Lower leg skin (tissue), 4 donors: ENCODE data around the gene LCN15. TPM values are rescaled to one million over a fixed set of nuclear protein-coding genes. Genes with fewer than 3 reads are reported as not detected.

Experiments
- DNase-seq, 2 donors: peaks; one replicate each; pipeline ENCODE4 v3.0.0-alpha.2; 2019; ENCODE audit warnings: low spot score in 2 of 2
- H3K4me3 ChIP-seq: fragments of 200-600 bp; sonication (generic); 2 replicates; pipeline ENCODE4 v1.5.1; 2017; ENCODE audit warnings: mild to moderate bottlenecking, low read depth; ENCODE audit not compliant: poor library complexity, severe bottlenecking
- POLR2A ChIP-seq, 2 donors: fragments of 450-650 bp; IDR thresholded peaks; one replicate each; pipeline ENCODE4 v1.6.1; 2016 to 2017; ENCODE audit warnings: antibody characterized with exemption in 2 of 2, mild to moderate bottlenecking in 1 of 2, moderate library complexity in 1 of 2
- WGBS, 2 donors: methylation state at CpG; one replicate each; pipeline ENCODE4 v1.1.5; 2018; 5-methylcytosine and 5-hydroxymethylcytosine counted together
- intact Hi-C: fragments of 100-400 bp; cut with DNase I; formaldehyde crosslinking; loops from one replicate; pipeline ENCODE4 v1.15.0; 2023; ENCODE audit warnings: low total_unique reads
- total RNA-seq, 4 donors: library from RNA; depleted of rRNA; stranded (reverse); fragments of >200 nt; gene quantifications; one replicate each; pipeline ENCODE4 v1.1.0, GENCODE V29; 2016
- TF ChIP-seq, protein P1 (sequence below), 3 donors: fragments of 450-650 bp; IDR thresholded peaks; one replicate each; pipeline ENCODE4 v1.5.1; 2016; ENCODE audit warnings: antibody characterized with exemption in 3 of 3, mild to moderate bottlenecking in 3 of 3, moderate library complexity in 2 of 3

The LCN15 gene
- total RNA-seq, 4 donors from 2014 or later, result not detected

DNA sequence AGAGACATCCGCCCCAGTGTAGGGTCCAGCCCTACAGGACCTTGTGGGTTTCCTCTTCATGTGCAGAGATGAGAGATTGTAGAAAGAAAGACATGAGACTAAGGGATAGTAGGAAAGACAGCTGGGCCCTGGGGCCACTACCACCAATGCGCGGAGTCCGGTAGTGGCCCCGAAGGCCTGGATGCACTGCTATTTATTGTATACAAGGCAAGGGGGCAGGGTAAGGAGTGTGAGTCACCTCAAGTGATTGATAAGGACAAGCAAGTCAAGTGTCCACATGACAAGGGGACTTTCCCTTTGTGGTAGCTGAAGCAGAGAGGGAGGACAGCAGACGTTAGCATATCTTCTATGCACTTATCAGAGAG is 20.7 kb upstream of the LCN15 start:
- H3K4me3 ChIP-seq, result no peak overlapping the region
- intact Hi-C loops, result loop anchor here (5.0 kb wide), 1 partner anchor 247 kb away; the partner anchor contains the start of gene FUT7
- no peak for DNase-seq
- WGBS, 2 donors, result 87 to 88% methylated on average over 6 of the region's 6 CpGs
- TF ChIP-seq, protein P1, sequence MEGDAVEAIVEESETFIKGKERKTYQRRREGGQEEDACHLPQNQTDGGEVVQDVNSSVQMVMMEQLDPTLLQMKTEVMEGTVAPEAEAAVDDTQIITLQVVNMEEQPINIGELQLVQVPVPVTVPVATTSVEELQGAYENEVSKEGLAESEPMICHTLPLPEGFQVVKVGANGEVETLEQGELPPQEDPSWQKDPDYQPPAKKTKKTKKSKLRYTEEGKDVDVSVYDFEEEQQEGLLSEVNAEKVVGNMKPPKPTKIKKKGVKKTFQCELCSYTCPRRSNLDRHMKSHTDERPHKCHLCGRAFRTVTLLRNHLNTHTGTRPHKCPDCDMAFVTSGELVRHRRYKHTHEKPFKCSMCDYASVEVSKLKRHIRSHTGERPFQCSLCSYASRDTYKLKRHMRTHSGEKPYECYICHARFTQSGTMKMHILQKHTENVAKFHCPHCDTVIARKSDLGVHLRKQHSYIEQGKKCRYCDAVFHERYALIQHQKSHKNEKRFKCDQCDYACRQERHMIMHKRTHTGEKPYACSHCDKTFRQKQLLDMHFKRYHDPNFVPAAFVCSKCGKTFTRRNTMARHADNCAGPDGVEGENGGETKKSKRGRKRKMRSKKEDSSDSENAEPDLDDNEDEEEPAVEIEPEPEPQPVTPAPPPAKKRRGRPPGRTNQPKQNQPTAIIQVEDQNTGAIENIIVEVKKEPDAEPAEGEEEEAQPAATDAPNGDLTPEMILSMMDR (IDR thresholded peaks at IDR 0.05), result no peak
- no peak for TF ChIP-seq POLR2A (IDR thresholded peaks at IDR 0.05)

DNA sequence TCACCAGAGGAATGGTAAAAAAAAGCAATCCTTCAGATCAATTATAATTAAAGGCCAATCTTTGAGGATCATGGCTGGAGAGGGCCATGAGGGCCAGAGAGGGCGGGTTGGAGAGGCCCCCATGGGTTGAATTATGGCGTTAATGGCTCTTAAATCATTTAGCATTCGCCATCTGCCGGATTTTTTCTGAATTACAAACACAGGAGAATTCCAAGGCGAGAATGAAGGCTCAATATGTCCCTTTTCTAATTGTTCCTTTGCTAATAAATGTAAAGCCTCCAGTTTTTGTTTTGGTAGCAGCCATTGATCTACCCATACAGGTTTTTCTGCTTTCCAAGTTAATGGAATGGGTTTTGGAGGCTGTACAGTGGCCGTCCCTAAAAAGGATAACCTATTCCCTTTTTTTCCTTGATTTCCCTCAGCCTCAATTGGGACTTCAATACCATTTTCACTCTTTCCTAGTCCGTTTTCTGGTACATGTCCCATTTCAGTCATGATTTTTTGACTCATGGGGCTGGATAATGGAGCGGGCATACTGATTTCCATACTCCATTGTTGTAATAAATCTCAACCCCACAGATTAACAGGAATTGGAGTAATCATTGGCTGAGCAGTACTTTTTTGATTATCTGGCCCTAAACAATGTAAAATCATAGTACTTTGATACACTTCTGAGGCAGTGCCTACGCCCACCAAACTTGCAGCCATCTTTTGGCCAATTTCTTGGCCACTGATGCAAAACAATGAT is 20.1 kb upstream of the LCN15 start:
- intact Hi-C loops, result loop anchor here (5.0 kb wide), 1 partner anchor 248 kb away; the partner anchor contains the start of gene FUT7
- DNase-seq, result no peak
- 25 to 37% methylated on average over 9 of the region's 9 CpGs for WGBS, 2 donors
- TF ChIP-seq, protein P1 (IDR thresholded peaks at IDR 0.05), result no peak
- no peak for TF ChIP-seq POLR2A (IDR thresholded peaks at IDR 0.05)
- H3K4me3 ChIP-seq, result no peak overlapping the region

DNA sequence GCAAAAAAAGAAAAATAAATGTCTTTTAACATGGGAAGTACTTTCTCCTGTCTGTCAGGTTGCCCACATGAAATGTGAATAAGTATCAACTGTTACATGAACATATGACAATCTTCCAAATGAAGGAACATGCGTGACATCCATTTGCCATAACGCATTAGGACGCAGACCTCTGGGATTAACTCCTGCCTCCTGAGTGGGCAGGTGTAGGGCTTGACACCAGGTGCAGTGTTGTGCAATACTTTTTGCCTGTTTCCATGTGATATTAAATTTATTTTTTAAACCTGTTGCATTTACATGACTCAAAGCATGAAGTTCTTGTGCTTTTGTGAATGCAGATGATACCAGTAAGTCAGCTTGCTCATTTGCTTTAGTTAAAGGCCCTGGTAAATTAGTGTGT is 18.1 kb upstream of the LCN15 start:
- intact Hi-C loops, result loop anchor here (5.0 kb wide), 1 partner anchor 250 kb away; the partner anchor contains the start of gene FUT7
- DNase-seq, result no peak
- 84 to 95% methylated on average over 3 of the region's 3 CpGs for WGBS, 2 donors
- TF ChIP-seq, protein P1 (IDR thresholded peaks at IDR 0.05), result no peak
- TF ChIP-seq POLR2A (IDR thresholded peaks at IDR 0.05), result no peak
- H3K4me3 ChIP-seq, result no peak overlapping the region

DNA sequence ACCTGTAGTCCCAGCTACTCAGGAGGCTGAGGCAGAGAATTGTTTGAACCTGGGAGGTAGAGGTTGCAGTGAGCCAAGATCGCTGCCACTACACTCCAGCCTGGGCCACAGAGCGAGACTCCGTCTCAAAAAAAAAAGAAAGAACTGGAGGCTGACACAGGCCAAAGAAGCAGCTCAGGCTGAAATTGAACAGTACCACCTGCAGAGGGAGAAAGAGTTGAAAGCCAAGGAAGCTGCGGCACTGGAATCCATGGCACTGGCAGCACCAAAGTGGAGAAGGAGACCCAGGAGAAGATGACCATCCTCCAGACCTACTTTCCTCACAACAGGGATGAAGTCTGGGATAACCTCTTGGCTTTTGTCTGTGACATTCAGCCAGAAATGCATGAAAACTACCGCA is 15.5 kb upstream of the LCN15 start:
- H3K4me3 ChIP-seq, result no peak overlapping the region
- intact Hi-C loops, result loop anchor here (5.0 kb wide), 1 partner anchor 252 kb away; the partner anchor contains the start of gene FUT7
- WGBS, 2 donors, result 79 to 84% methylated on average over 5 of the region's 5 CpGs
- TF ChIP-seq, protein P1 (IDR thresholded peaks at IDR 0.05), result no peak
- TF ChIP-seq POLR2A (IDR thresholded peaks at IDR 0.05), result no peak
- DNase-seq, result no peak

DNA sequence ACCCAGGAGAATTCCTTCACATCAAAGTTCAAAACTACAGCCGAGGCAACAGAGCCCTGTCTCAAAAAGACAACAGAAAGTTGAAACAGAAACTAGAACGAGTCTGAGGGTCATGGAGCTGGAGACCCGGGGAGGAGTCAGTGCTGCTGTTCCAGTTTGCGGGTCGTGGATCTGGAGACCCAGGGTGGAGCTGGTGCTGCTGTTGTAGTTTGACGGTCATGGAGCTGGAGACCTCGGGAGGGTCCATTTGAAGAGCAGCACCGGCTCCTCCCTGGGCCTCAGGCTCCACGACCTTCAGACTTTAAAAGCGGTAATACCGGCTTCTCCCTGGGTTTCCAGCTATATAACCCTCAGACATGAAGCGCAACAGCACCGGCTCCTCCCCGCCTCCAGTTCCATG is 13.0 kb upstream of the LCN15 start:
- H3K4me3 ChIP-seq, result no peak overlapping the region
- intact Hi-C loops, result no loop called here
- 62 to 72% methylated on average over 14 of the region's 14 CpGs for WGBS, 2 donors
- DNase-seq, result no peak
- TF ChIP-seq, protein P1 (IDR thresholded peaks at IDR 0.05), result no peak
- no peak for TF ChIP-seq POLR2A (IDR thresholded peaks at IDR 0.05)
